MCF 10A (cell line): ENCODE data around the gene BLOC1S1. TPM values are rescaled to one million over a fixed set of nuclear protein-coding genes. Genes with fewer than 3 reads are reported as not detected.

Experiments used
- BruUV-seq: library from RNA; stranded (reverse); fragments of 400-500 nt; replicated peaks from 2 replicates; lab custom pipeline; 2021; lab: Mats Ljungman, UMichigan
- CTCF ChIA-PET: fragments of 300-600 bp; sonication (Branson Sonifier 250); formaldehyde crosslinking; extraction: SDS; loops from one replicate; lab custom pipeline; 2021; ENCODE audit warnings: antibody characterized with exemption, inconsistent platforms; lab: Yijun Ruan, JAX
- POLR2A ChIA-PET: fragments of 300-600, 350-650 bp; sonication (Branson Sonifier 250); formaldehyde crosslinking; extraction: SDS; loops from one replicate; lab custom pipeline; 2020; ENCODE audit warnings: antibody characterized with exemption, inconsistent platforms; lab: Yijun Ruan, JAX
- DNase-seq: peaks from one replicate; pipeline ENCODE4 v3.0.0-alpha.2; 2018; ENCODE audit not compliant: unreplicated experiment
- H3K27ac Mint-ChIP-seq: one replicate; pipeline ENCODE4 v1.8.0; 2022; ENCODE audit warnings: mild to moderate bottlenecking, low read depth, mixed read lengths; ENCODE audit not compliant: unreplicated experiment
- H3K27me3 Mint-ChIP-seq: one replicate; pipeline ENCODE4 v1.8.0; 2022; ENCODE audit warnings: mixed read lengths; ENCODE audit not compliant: insufficient read depth, unreplicated experiment
- H3K36me3 Mint-ChIP-seq: one replicate; pipeline ENCODE4 v1.8.0; 2022; ENCODE audit warnings: mild to moderate bottlenecking, moderate library complexity, mixed read lengths; ENCODE audit not compliant: insufficient read depth, unreplicated experiment
- H3K4me1 Mint-ChIP-seq: one replicate; pipeline ENCODE4 v1.8.0; 2022; ENCODE audit warnings: mixed read lengths; ENCODE audit not compliant: insufficient read depth, unreplicated experiment
- H3K4me3 Mint-ChIP-seq: one replicate; pipeline ENCODE4 v1.8.0; 2022; ENCODE audit warnings: mild to moderate bottlenecking, moderate library complexity, mixed read lengths; ENCODE audit not compliant: unreplicated experiment
- H3K9me3 Mint-ChIP-seq: one replicate; pipeline ENCODE4 v1.8.0; 2022; ENCODE audit warnings: mixed read lengths; ENCODE audit not compliant: unreplicated experiment
- CTCF ChIP-seq: fragments of 200-600 bp; IDR thresholded peaks from one replicate; pipeline ENCODE4 v1.8.0; 2022; ENCODE audit warnings: antibody characterized with exemption, mild to moderate bottlenecking; ENCODE audit not compliant: unreplicated experiment
- intact Hi-C: fragments of 100-400 bp; cut with micrococcal nuclease; formaldehyde crosslinking; loops from 2 replicates; pipeline ENCODE4 v1.14.1; 2022
- total RNA-seq: library from RNA; stranded (reverse); gene quantifications from 2 replicates; pipeline ENCODE4 v1.2.3, GENCODE V29; 2022

The BLOC1S1 gene
- total RNA-seq, 1 experiment from 2014 or later = 75.8 TPM

GRCh38 chr12:55703901-55704761, 11.7 kb upstream of the BLOC1S1 start:
- Mint-ChIP-seq H3K27me3 (peaks cover 25% of the 10 kb centered on the region), H3K4me3 (no peak overlapping the region), H3K36me3 (no peaks in the 10 kb centered on the region), H3K4me1 (peaks cover 14% of the 10 kb centered on the region), H3K27ac (no peak overlapping the region), H3K9me3 (no peaks in the 10 kb centered on the region)
- ChIA-PET POLR2A (no interaction called here), CTCF (interaction anchor here (0.6 kb wide), 1 partner anchor 17 kb away, joined by 3 read pairs; no protein-coding TSS in a partner anchor)
- BruUV-seq = no TSS peak
- TF ChIP-seq CTCF = no peak
- intact Hi-C loops = no loop called here
- no peak for DNase-seq

GRCh38 chr12:55704824-55705718, 10.8 kb upstream of the BLOC1S1 start:
- DNase-seq = no peak
- ChIA-PET POLR2A (interaction anchor here (0.6 kb wide), 1 partner anchor 659 kb away, joined by 4 read pairs; no protein-coding TSS in a partner anchor), CTCF (interaction anchor here (0.6 to 1.2 kb wide), 2 partner anchors 16 to 34 kb away, joined by 3 to 4 read pairs; no protein-coding TSS in a partner anchor)
- Mint-ChIP-seq H3K27me3 (peaks cover 35% of the 10 kb centered on the region), H3K4me3 (no peak overlapping the region), H3K9me3 (no peaks in the 10 kb centered on the region), H3K4me1 (peaks cover 9% of the 10 kb centered on the region), H3K27ac (no peak overlapping the region), H3K36me3 (no peaks in the 10 kb centered on the region)
- TF ChIP-seq CTCF = no peak
- intact Hi-C loops = no loop called here
- no TSS peak for BruUV-seq

GRCh38 chr12:55705782-55706402, 10.0 kb upstream of the BLOC1S1 start:
- peaks cover 7% of the 10 kb centered on the region for H3K4me1 Mint-ChIP-seq
- no peak overlapping the region for H3K27ac Mint-ChIP-seq
- H3K36me3 Mint-ChIP-seq = no peaks in the 10 kb centered on the region
- no peak overlapping the region for H3K4me3 Mint-ChIP-seq
- intact Hi-C loops = no loop called here
- DNase-seq = no peak
- CTCF ChIA-PET = interaction anchor here (1.2 kb wide), 1 partner anchor 33 kb away, joined by 4 read pairs; no protein-coding TSS in a partner anchor
- POLR2A ChIA-PET = interaction anchor here (0.6 kb wide), 1 partner anchor 658 kb away, joined by 4 read pairs; no protein-coding TSS in a partner anchor
- no TSS peak for BruUV-seq
- TF ChIP-seq CTCF = no peak
- peaks cover 38% of the 10 kb centered on the region for H3K27me3 Mint-ChIP-seq
- no peaks in the 10 kb centered on the region for H3K9me3 Mint-ChIP-seq
